PC-3 (cell line): ENCODE results near the gene DDC.

ENCODE experiments used
- CTCF ChIP-seq: fragments of 300-600 bp; sonication (generic); conservative IDR thresholded peaks from 2 replicates; pipeline ENCODE4 v1.5.1; 2017; ENCODE audit warnings: antibody characterized with exemption, low read depth, mild to moderate bottlenecking, low read length
- EZH2phosphoT487 ChIP-seq: fragments of 300-600 bp; sonication (generic); IDR thresholded peaks from 2 replicates; pipeline ENCODE4 v1.6.1; 2018; ENCODE audit warnings: mild to moderate bottlenecking, antibody characterized with exemption, low read length, borderline replicate concordance

DNA sequence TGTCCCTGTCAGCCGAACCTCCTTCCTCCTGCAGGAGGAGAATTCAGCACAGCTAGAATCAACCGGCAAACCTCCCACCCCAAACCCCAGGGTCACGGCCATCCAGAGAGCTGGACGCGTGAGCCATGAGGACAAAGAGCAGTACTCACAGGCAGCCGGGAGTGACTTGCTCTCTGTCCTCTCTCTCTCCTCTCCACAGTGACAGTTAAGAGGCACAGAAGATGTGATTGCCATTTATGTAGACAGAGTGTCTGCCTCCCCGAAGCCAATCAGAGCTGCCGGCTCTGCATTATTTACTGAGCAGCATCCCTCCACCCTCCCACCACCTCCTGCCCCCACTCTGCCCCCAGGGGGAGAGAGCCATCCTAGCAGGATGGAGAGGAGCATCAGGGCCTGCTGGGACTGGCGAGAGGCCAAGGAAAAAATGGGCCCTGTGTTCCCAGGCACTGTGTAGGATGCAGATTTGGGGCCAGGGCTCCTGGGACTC, 4.3 kb downstream of the DDC start:
- no peak for TF ChIP-seq CTCF
- no peak for TF ChIP-seq EZH2phosphoT487
